HCT116 (cell line): ENCODE measurements around the gene CHP2. TPM values are rescaled to one million over a fixed set of nuclear protein-coding genes. Genes with fewer than 3 reads are reported as not detected.

Experiments
- ATAC-seq: fragments of 200-7000 bp; cut with Tn5 transposase; 2 replicates; pipeline ENCODE4 v1.9.1; 2020; ENCODE audit warnings: mild to moderate bottlenecking, moderate library complexity
- BruUV-seq: library from RNA; stranded (reverse); fragments of 400-500 nt; replicated peaks from 2 replicates; lab custom pipeline; 2021; lab: Mats Ljungman, UMichigan
- CTCF ChIA-PET: fragments of 300-600 bp; sonication (Branson Sonifier 250); formaldehyde crosslinking; loops from one replicate; lab custom pipeline; 2021; ENCODE audit warnings: antibody characterized with exemption; lab: Charles Lee
- POLR2A ChIA-PET: fragments of 300-600, 350-600 bp; sonication (Branson Sonifier 250); formaldehyde crosslinking; loops from one replicate; lab custom pipeline; 2021; ENCODE audit warnings: antibody characterized with exemption; lab: Charles Lee
- RAD21 ChIA-PET, 2 experiments: fragments of 300-600 bp; sonication (Branson Sonifier 250); formaldehyde crosslinking; loops; one replicate each; lab custom pipeline; 2023; ENCODE audit warnings: low total read pairs in 2 of 2; ENCODE audit not compliant: uncharacterized antibody in 2 of 2, unreplicated experiment in 2 of 2, low non-redundant PET in 1 of 2; lab: Charles Lee
- DNase-seq: peaks from one replicate; pipeline ENCODE4 v3.0.0-alpha.2; 2010; ENCODE audit warnings: low read depth, low spot score
- H2AFZ ChIP-seq: fragments of 200-600 bp; shearing (Covaris generic), sonication (generic); 2 replicates; pipeline ENCODE4 v1.6.1; 2017; ENCODE audit warnings: low read depth, mixed run types, mixed read lengths, antibody characterized with exemption, low read length; ENCODE audit not compliant: poor library complexity, severe bottlenecking
- H3K27ac ChIP-seq: 2 replicates; pipeline ENCODE4 v1.5.1; 2012; ENCODE audit warnings: low read depth, low read length
- H3K27me3 ChIP-seq: fragments of 200-600 bp; sonication (generic); 2 replicates; pipeline ENCODE4 v1.6.1; 2016; ENCODE audit warnings: mixed run types, low read length, mixed read lengths; ENCODE audit not compliant: insufficient read depth
- H3K36me3 ChIP-seq, 2 experiments: fragments of 200-500 bp in 1 of 2; fragments of 200-600 bp in 1 of 2; sonication (Bioruptor generic) in 1 of 2; sonication (generic) in 1 of 2; 2 replicates each; pipeline versions ENCODE4 v1.5.1 to v1.6.1; 2014 to 2016; ENCODE audit warnings: low read length in 2 of 2, inconsistent platforms in 1 of 2, mixed read lengths in 1 of 2, mixed run types in 1 of 2; ENCODE audit not compliant: insufficient read depth in 2 of 2, control insufficient read depth in 1 of 2
- H3K4me1 ChIP-seq, 2 experiments: fragments of 200-600 bp in 1 of 2; sonication (generic) in 1 of 2; 2 replicates each; pipeline versions ENCODE4 v1.5.1 to v1.6.1; 2012 to 2017; ENCODE audit warnings: low read length in 2 of 2, inconsistent platforms in 1 of 2, mild to moderate bottlenecking in 1 of 2, mixed read lengths in 1 of 2, mixed run types in 1 of 2, moderate library complexity in 1 of 2; ENCODE audit not compliant: insufficient read depth in 2 of 2, control insufficient read depth in 1 of 2
- H3K4me2 ChIP-seq: fragments of 200-600 bp; sonication (generic); 2 replicates; pipeline ENCODE4 v1.6.1; 2017; ENCODE audit warnings: mixed run types, low read length, mixed read lengths
- H3K4me3 ChIP-seq, 2 experiments: fragments of 200-600 bp in 1 of 2; sonication (generic) in 1 of 2; replicated peaks in 1 of 2; 2 replicates each; pipeline ENCODE4 v1.5.1; 2011 to 2016; ENCODE audit warnings: low read length in 2 of 2, control low read depth in 1 of 2, low read depth in 1 of 2, mild to moderate bottlenecking in 1 of 2, mixed read lengths in 1 of 2, mixed run types in 1 of 2
- H3K79me2 ChIP-seq: fragments of 200-600 bp; sonication (generic); 2 replicates; pipeline ENCODE4 v1.6.1; 2017; ENCODE audit warnings: mild to moderate bottlenecking, mixed run types, low read length, moderate library complexity, mixed read lengths; ENCODE audit not compliant: insufficient read depth
- H3K9ac ChIP-seq: fragments of 200-600 bp; sonication (generic); 2 replicates; pipeline ENCODE4 v1.6.1; 2016; ENCODE audit warnings: low read length, mixed read lengths
- H3K9me2 ChIP-seq: fragments of 200-600 bp; sonication (generic), shearing (Covaris generic); 2 replicates; pipeline ENCODE4 v1.6.1; 2017; ENCODE audit warnings: mixed run types, mild to moderate bottlenecking, moderate library complexity; ENCODE audit not compliant: insufficient read depth
- H3K9me3 ChIP-seq, 2 experiments: fragments of 200-500 bp in 1 of 2; fragments of 200-600 bp in 1 of 2; sonication (Bioruptor generic) in 1 of 2; sonication (generic) in 1 of 2; 2 replicates each; pipeline ENCODE4 v1.6.1; 2014 to 2017; ENCODE audit warnings: low read length in 2 of 2, mixed read lengths in 2 of 2, inconsistent platforms in 1 of 2, low read depth in 1 of 2, mild to moderate bottlenecking in 1 of 2, mixed run types in 1 of 2, moderate library complexity in 1 of 2; ENCODE audit not compliant: control insufficient read depth in 1 of 2, insufficient read depth in 1 of 2
- H4K20me1 ChIP-seq: fragments of 200-600 bp; sonication (generic), shearing (Covaris generic); 2 replicates; pipeline ENCODE4 v1.6.1; 2017; ENCODE audit warnings: mixed run types, mild to moderate bottlenecking, moderate library complexity; ENCODE audit not compliant: insufficient read depth
- CBX3 ChIP-seq: IDR thresholded peaks from 2 replicates; pipeline ENCODE4 v1.6.1; 2012; ENCODE audit warnings: low read depth
- ELF1 ChIP-seq: IDR thresholded peaks from 2 replicates; pipeline ENCODE4 v1.6.1; 2012; ENCODE audit warnings: low read depth, borderline replicate concordance
- EZH2 ChIP-seq: fragments of 200-600 bp; sonication (generic); IDR thresholded peaks from 2 replicates; pipeline ENCODE4 v1.6.1; 2017; ENCODE audit warnings: antibody characterized with exemption, mixed run types
- EZH2phosphoT487 ChIP-seq: fragments of 200-600 bp; IDR thresholded peaks from 2 replicates; pipeline ENCODE4 v1.6.1; 2018; ENCODE audit warnings: antibody characterized with exemption, borderline replicate concordance
- FOSL1 ChIP-seq: IDR thresholded peaks from 2 replicates; pipeline ENCODE4 v1.6.1; 2012; ENCODE audit warnings: low read depth
- JUND ChIP-seq: IDR thresholded peaks from 2 replicates; pipeline ENCODE4 v1.6.1; 2012
- RAD21 ChIP-seq: IDR thresholded peaks from 2 replicates; pipeline ENCODE4 v1.6.1; 2012; ENCODE audit warnings: low read depth, mild to moderate bottlenecking
- SIN3A ChIP-seq: IDR thresholded peaks from 2 replicates; pipeline ENCODE4 v1.6.1; 2012; ENCODE audit warnings: low read depth
- SP1 ChIP-seq: IDR thresholded peaks from 2 replicates; pipeline ENCODE4 v1.6.1; 2012; ENCODE audit warnings: low read depth
- SRF ChIP-seq: IDR thresholded peaks from 2 replicates; pipeline ENCODE4 v1.6.1; 2012; ENCODE audit warnings: low read depth
- TCF7L2 ChIP-seq: IDR thresholded peaks from 2 replicates; pipeline ENCODE4 v1.7.0; 2011; ENCODE audit warnings: borderline replicate concordance, inconsistent platforms; ENCODE audit not compliant: insufficient read depth, insufficient read length; ENCODE audit errors: extremely low read depth
- YY1 ChIP-seq: IDR thresholded peaks from 2 replicates; pipeline ENCODE4 v1.6.1; 2011; ENCODE audit warnings: low read length, low read depth, moderate library complexity, mild to moderate bottlenecking; ENCODE audit not compliant: insufficient replicate concordance; ENCODE audit errors: extremely low read depth
- ZNF274 ChIP-seq: fragments of 200-500 bp; sonication (Bioruptor generic); IDR thresholded peaks from 2 replicates; pipeline ENCODE4 v1.6.1; 2014; ENCODE audit warnings: mild to moderate bottlenecking, low read depth, low read length, inconsistent platforms
- intact Hi-C: fragments of 100-400 bp; cut with micrococcal nuclease; formaldehyde crosslinking; loops from 2 replicates; pipeline ENCODE4 v1.10.0; 2022
- total RNA-seq: library from RNA; stranded (reverse); gene quantifications from one replicate; pipeline ENCODE4 v1.2.1, GENCODE V29; 2021; ENCODE audit not compliant: unreplicated experiment
- TF ChIP-seq, protein P1 (sequence below), 3 experiments: fragments of 200-600 bp in 1 of 3; sonication (generic) in 1 of 3; IDR thresholded peaks in 2 of 3; conservative IDR thresholded peaks in 1 of 3; 2 replicates each; pipeline ENCODE4 v1.5.1; 2012 to 2017; ENCODE audit warnings: low read depth in 2 of 3, low read length in 2 of 3, antibody characterized with exemption in 1 of 3, borderline replicate concordance in 1 of 3, control low read depth in 1 of 3, mild to moderate bottlenecking in 1 of 3, mixed read lengths in 1 of 3, mixed run types in 1 of 3, moderate library complexity in 1 of 3; ENCODE audit not compliant: insufficient read depth in 1 of 3
- TF ChIP-seq, protein P2 (sequence below): IDR thresholded peaks from 2 replicates; pipeline ENCODE4 v1.6.1; 2011; ENCODE audit warnings: mild to moderate bottlenecking, low read length, moderate library complexity; ENCODE audit not compliant: insufficient replicate concordance; ENCODE audit errors: extremely low read depth
- TF ChIP-seq, protein P3 (sequence below): IDR thresholded peaks from 2 replicates; pipeline ENCODE4 v1.6.1; 2012

CHP2 gene
- total RNA-seq, 1 experiment from 2014 or later, result not detected

DNA sequence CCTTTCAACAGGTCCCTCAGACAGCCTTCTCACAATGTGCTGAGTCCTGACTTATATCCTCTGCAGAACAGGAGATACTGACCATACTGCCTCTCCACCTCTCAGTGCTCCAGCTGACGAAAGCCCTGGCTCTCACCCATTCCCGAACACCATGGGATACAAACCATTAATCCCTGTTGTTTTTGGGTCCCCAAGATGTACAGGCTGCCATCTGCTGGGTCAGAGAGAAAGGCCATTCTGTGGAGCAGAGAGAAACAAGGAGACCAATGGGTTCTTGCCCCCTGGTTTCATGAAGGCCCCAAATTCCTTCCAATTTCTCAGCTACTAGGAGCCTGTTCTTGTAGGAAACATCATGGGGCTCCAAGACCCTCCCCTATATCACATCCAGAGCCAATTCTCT lies 44.8 kb upstream of the CHP2 start:
- H3K9ac ChIP-seq, result no peak overlapping the region
- no peaks in the 10 kb centered on the region for H3K27me3 ChIP-seq
- no peaks in the 10 kb centered on the region for H3K9me3 ChIP-seq
- H3K9me2 ChIP-seq, result no peaks in the 10 kb centered on the region
- CTCF ChIA-PET, result interaction anchor here (2.1 kb wide), 1 partner anchor 32 kb away, joined by 9 read pairs; the partner anchor contains the start of gene PLK1
- TF ChIP-seq JUND (no peak), EZH2 (no peak), RAD21 (peak; percentile 58), FOSL1 (no peak), CBX3 (no peak), TCF7L2 (no peak)
- TF ChIP-seq, protein P1, sequence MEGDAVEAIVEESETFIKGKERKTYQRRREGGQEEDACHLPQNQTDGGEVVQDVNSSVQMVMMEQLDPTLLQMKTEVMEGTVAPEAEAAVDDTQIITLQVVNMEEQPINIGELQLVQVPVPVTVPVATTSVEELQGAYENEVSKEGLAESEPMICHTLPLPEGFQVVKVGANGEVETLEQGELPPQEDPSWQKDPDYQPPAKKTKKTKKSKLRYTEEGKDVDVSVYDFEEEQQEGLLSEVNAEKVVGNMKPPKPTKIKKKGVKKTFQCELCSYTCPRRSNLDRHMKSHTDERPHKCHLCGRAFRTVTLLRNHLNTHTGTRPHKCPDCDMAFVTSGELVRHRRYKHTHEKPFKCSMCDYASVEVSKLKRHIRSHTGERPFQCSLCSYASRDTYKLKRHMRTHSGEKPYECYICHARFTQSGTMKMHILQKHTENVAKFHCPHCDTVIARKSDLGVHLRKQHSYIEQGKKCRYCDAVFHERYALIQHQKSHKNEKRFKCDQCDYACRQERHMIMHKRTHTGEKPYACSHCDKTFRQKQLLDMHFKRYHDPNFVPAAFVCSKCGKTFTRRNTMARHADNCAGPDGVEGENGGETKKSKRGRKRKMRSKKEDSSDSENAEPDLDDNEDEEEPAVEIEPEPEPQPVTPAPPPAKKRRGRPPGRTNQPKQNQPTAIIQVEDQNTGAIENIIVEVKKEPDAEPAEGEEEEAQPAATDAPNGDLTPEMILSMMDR (IDR thresholded peaks at IDR 0.05 in 2 of 3, conservative IDR thresholded peaks at IDR 0.05 in 1 of 3; ENCODE audit: borderline replicate concordance in 1 of 3, insufficient read depth in 1 of 3, low read depth in 2 of 3, low read length in 2 of 3), result peak; percentile 30 to 33 (median 31); a peak in 4 of 6 replicates
- H3K4me2 ChIP-seq, result no peak overlapping the region
- RAD21 ChIA-PET, result no interaction called here
- H3K4me1 ChIP-seq, result no peaks in the 10 kb centered on the region
- no peak for DNase-seq
- no peak overlapping the region for H3K27ac ChIP-seq
- H2AFZ ChIP-seq, result no peak overlapping the region
- intact Hi-C loops, result no loop called here
- H3K36me3 ChIP-seq, result no peaks in the 10 kb centered on the region
- peak; percentile 72 for ATAC-seq
- POLR2A ChIA-PET, result no interaction called here
- H3K4me3 ChIP-seq, result no peak overlapping the region
- no peaks in the 10 kb centered on the region for H3K79me2 ChIP-seq
- no TSS peak for BruUV-seq
- H4K20me1 ChIP-seq, result no peaks in the 10 kb centered on the region

DNA sequence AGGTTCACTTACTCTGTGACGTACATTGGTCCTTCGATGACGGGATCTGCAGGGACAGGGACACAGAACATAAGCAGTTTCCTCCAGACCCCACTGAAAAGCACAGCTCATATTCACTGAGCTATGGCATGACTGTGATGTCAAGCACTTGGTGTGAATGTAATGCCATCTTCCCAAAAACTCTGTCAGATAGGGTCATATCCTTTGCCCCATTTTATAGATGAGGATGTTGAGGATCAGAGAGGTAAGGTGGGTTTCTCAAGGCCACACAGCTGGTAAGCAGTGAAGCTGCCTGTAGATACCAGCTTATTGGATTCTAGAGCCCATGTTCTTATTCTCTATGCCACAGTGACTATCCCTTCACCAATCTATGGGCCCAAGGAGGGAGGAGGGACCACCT lies 44.3 kb upstream of the CHP2 start:
- Histone ChIP-seq H3K4me3 (no peak overlapping the region), H3K9ac (no peak overlapping the region), H3K27ac (no peak overlapping the region), H3K9me2 (no peaks in the 10 kb centered on the region), H3K9me3 (no peaks in the 10 kb centered on the region), H3K79me2 (no peaks in the 10 kb centered on the region), H3K4me2 (no peak overlapping the region), H3K36me3 (no peaks in the 10 kb centered on the region), H3K4me1 (no peaks in the 10 kb centered on the region), H3K27me3 (no peaks in the 10 kb centered on the region), H4K20me1 (no peaks in the 10 kb centered on the region), H2AFZ (no peak overlapping the region)
- ChIA-PET RAD21 (no interaction called here), CTCF (interaction anchor here (2.1 kb wide), 1 partner anchor 32 kb away, joined by 9 read pairs; the partner anchor contains the start of gene PLK1), POLR2A (no interaction called here)
- DNase-seq (no peak), ATAC-seq (no peak)
- no TSS peak for BruUV-seq
- intact Hi-C loops, result no loop called here
- TF ChIP-seq RAD21 (no peak), SRF (no peak), SIN3A (no peak), EZH2phosphoT487 (no peak), SP1 (no peak), TCF7L2 (no peak), ZNF274 (no peak), YY1 (no peak), ELF1 (no peak)
- TF ChIP-seq, protein P2, sequence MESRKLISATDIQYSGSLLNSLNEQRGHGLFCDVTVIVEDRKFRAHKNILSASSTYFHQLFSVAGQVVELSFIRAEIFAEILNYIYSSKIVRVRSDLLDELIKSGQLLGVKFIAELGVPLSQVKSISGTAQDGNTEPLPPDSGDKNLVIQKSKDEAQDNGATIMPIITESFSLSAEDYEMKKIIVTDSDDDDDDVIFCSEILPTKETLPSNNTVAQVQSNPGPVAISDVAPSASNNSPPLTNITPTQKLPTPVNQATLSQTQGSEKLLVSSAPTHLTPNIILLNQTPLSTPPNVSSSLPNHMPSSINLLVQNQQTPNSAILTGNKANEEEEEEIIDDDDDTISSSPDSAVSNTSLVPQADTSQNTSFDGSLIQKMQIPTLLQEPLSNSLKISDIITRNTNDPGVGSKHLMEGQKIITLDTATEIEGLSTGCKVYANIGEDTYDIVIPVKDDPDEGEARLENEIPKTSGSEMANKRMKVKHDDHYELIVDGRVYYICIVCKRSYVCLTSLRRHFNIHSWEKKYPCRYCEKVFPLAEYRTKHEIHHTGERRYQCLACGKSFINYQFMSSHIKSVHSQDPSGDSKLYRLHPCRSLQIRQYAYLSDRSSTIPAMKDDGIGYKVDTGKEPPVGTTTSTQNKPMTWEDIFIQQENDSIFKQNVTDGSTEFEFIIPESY, result no peak
- TF ChIP-seq, protein P3, sequence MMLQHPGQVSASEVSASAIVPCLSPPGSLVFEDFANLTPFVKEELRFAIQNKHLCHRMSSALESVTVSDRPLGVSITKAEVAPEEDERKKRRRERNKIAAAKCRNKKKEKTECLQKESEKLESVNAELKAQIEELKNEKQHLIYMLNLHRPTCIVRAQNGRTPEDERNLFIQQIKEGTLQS, result no peak
